GM21737 (cell line): ENCODE data around the gene HNRNPM.

Source experiments
- ATAC-seq: cut with Tn5 transposase; IDR thresholded peaks from one replicate; pipeline ENCODE4 v1.9.1; 2021; ENCODE audit warnings: mild to moderate bottlenecking, moderate library complexity; ENCODE audit not compliant: unreplicated experiment

Gene HNRNPM

DNA sequence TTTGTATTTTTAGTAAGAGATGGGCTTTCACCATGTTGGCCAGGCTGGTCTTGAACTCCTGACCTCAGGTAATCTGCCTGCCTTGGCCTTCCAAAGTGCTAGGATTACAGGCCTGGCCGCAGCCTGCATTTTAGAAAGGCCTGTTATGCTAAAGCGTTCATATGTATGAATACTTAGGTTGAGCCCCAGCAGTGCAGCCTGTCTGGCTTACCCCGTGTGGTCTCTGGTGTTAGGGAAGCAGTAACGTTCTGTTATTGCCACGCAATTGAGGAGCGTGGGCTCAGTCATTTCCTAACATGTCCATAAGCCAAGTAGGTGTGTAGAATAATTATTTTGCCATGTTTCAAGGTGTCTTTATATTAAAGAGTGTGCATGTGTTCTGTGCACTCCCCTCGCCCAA lies 14.3 kb downstream of the HNRNPM start:
- no peak for ATAC-seq

DNA sequence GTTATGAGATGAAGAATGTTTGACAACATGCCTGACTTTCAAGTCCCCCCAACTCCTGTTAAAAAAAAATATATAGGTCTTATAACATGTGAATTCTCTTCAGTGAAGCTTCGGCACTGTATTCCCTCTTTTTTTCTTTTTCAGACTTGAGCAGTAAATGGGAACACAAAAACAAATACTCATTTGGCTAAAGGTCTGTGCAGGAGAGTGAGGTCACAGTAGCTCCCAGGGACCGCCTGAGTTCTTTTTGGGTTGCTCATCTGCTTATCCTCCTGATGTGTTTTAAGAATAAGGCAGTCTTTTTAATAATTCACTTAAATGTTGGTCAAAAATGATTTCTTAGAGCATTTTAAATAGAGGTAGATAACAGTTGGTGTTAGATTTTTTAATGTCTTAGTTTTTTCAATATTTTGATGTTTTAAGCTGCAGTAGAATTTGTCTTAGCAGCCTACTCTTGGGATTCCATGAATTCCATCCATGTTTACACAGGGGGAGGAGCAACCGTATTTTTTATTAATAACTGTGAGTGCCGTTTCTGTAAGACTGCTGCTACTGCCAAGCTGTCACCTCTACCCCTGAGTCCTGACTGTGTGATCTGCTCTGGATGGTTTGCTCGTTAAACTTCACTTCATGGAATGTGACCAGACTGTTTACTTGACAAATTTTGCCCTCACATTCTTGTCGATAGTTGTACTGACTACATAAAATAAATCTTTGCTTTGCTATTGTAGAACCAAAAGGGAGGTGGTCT lies 14.9 kb downstream of the HNRNPM start:
- no peak for ATAC-seq

DNA sequence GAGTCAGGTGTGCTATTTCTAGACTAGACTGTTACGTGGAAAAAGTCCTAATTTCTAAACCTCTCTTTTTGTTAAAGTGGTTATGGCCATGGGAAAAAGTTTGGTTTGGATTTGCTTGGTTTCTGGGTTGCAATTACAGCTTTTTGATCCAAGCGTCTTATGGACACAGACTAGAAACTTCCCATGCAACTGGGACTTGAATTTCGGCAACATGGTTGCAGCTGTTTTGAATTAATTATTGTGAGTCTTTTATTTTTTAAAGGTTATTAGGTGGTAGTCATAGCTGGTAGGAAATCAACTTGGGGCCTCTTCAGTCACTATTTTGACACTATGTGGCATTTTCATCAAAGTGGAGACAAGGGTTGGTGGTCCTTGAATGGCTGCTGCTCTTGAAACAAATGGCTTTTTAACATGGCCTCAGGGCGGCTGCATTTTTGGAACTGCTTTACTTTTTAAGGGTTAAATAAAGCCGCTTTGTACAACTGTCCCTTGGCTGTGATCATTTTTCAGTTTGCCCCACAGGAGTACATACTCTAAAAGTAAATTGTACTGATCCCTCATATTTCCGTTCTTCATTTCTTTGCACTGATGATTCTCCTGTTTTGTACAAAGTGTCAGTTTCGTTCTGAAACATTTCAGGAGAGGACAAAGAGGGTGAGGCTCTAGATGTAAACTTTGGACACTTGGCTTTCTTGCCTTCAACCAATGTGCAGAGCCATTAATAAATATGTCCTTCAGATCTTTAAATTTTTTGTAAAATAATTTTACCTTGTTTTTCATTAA lies 15.9 kb downstream of the HNRNPM start:
- no peak for ATAC-seq

DNA sequence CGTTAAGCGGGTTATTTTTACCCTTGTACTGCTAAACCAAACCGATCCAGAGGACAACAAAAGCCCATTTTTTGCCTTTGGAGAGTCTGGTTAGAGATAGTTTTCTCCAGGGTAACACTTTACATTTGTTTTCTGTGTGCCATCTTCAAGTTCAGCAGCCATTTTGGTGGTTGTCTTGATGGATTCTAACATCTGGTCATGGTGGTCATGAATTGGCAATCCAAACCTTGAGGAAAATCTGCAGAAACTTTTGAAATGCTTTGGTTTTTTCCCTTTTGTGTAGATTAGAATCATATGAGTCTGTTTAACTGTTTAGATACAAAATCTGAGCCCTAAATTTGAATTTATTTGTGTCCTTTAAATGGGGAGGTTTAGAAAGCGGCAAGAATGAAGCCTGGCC lies 16.6 kb downstream of the HNRNPM start:
- no peak for ATAC-seq

GRCh38 chr19:8461891-8462290 lies 17.1 kb downstream of the HNRNPM start:
- no peak for ATAC-seq

GRCh38 chr19:8462571-8462970 lies 17.8 kb downstream of the HNRNPM start:
- no peak for ATAC-seq

- ATAC-seq: no peak
Measured at GRCh38 chr19:8463365-8463764, 18.6 kb downstream of the HNRNPM start.

DNA sequence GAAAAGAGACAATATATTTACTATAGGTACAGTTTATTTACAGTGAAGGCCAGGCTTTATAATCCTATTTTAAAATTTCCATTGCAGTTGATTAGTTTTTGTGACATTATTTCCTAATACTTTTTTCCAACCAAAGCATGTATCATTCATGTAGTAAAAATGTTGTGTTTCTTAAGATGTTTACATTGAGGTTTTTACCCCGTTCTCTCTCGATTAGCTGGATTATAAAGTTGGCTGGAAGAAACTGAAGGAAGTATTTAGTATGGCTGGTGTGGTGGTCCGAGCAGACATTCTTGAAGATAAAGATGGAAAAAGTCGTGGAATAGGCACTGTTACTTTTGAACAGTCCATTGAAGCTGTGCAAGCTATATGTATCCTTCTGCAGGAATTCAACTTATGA lies 21.2 kb downstream of the HNRNPM start:
- no peak for ATAC-seq

- no peak for ATAC-seq
Measured at GRCh38 chr19:8468124-8468523, 23.3 kb downstream of the HNRNPM start.

- ATAC-seq: no peak
Measured at GRCh38 chr19:8468761-8469373, 24.1 kb downstream of the HNRNPM start.

DNA sequence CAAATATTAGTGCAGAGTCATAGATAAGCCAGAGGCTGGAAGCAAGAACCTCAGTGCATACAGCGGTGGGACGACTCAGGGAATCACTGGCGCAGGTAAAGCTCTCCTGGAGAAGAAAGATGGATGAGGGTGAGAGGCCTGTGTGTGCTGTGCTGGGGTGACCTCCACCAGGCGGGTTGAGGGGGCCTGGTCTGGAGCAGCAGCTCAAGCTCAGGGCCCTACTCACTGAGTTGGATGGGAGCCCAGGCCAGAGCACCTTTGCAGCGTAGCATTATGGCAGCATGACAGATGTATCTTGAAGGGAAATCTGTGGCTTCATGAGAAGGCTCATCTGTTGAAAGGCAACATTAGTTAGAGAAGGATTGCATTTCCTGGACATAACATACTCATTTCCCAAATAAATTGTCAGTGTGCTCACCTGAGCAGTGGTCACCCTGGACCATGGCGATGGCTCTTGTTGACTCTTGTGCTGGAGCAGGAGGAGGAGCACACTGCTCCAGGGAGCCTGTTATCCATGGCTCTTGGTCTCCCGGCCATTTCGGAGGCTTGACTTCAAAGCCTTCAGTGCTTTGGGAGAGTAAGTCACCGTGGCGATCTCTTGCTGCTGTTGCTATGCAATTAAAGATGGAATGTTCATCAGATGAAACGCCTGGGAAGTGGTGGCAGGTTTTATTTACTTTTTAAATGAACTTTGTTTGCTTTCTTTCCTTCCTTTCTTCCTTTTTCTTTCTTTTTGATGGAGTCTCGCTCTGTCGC lies 25.0 kb downstream of the HNRNPM start:
- no peak for ATAC-seq

DNA sequence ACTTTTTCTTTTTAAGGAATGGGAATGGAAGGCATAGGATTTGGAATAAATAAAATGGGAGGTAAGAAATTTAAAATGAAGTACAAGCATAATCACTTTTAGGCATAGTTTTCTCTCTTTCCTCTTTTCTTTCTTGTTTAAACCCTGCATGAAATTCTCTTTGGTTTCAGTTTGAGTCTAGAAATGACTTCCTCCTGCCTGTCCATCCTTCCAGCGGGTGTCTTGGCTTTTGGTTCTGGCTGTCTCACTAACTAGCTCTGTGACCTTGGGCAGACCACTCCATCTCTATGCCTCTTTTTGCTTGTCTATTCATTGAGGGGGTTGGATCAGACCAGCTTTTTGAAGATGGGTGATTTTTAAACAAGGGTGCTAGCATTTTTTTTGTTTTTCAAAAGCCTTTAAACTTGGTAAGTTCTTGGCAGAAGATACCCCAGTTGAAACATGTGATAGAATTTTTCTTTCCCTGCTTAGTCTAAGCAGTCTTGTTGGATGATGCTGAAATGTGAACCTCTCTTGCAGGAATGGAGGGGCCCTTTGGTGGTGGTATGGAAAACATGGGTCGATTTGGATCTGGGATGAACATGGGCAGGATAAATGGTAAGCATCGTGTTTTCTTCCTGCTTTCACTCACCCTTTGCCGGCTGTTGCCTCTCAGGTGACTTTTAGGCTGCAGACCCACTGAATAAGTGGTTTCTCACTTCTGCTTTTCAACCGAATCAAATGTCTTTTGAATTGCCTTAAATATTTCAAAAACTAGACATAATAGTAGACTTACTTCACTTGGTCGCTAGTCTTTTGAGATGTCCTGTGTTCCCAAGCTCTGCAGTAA lies 29.1 kb downstream of the HNRNPM start:
- peak; percentile 64 for ATAC-seq

- no peak for ATAC-seq
Measured at GRCh38 chr19:8475005-8475404, 30.2 kb downstream of the HNRNPM start.

- ATAC-seq: no peak
Measured at GRCh38 chr19:8476524-8476923, 31.7 kb downstream of the HNRNPM start.

DNA sequence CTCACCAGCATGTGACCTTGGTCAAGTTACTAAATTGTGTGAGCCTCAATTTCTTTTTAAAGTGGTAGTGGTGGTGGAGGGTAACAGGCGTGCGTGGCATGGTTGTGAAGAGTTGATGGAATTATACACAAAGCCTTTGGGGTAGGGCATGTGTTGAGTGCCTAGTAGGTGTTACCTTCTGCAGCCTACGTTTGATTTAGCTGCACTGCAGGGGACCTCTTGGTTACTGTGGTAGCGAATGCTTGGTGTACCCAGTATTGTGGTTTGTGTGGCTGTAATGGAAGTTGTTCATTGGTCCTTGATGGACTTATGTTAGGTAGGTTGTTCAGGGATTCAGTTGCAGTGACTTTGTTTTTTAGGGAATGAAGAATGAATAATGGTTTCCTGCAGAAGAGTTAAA lies 33.1 kb downstream of the HNRNPM start:
- no peak for ATAC-seq

DNA sequence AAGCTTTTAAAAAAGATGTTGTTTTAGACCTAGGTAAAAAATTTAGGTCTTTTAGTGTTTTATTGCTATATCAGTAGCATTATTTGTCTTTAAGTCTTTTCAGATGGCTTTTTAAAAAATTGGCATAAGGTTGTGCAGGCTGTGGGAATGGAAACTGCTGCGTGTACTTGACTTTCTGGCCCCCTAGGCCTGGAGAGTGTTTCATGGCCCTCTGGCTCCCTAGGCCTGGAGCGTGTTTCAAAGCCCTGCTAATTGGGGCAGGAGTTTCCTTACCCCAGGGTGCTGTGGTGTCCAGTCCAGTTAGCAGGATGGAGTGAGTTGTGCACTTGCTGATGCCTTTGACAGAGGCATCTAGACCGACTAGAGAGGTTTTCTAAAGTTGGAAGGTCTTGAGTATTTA lies 33.8 kb downstream of the HNRNPM start:
- ATAC-seq: no peak

GRCh38 chr19:8481201-8481600 lies 36.4 kb downstream of the HNRNPM start:
- ATAC-seq: no peak

DNA sequence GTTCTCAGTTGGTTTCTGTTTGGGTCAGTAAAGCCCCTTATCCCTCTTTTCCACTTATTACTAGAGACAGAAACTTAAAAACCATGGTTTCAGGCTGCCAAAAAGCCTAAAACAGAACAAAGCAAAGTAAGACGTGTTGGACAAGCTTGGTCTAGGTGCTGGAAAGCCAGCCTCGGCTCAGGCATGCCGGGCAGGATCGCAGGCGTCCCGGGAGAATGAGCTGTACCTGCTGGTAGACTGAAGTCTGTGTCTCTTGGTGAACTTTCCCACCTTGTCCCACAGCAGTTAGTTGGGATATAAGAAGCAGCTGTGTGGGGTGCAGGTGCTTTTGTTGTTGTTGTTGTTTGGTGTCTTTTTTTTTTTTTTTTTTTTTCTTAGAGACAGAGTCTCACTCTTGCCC lies 36.8 kb downstream of the HNRNPM start:
- no peak for ATAC-seq

DNA sequence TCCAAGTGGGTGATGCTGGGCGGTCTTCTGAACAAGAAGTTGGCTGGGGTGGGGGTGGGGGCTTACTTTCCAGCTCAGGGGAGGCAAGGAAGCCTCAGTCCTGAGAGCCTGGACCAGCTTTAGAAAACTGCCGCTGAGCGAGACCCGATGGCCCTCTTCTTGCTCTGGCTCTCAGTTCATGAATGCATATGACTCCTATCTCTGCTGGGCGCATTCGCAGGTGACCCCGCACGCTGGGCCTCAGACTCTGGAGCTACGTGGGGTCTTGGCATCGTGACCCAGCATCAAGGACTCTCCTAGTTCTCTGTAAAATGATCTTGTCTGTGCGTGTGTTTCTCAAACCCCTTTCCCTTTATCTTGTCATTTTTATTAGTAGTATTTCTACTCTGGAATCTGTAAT lies 37.9 kb downstream of the HNRNPM start:
- ATAC-seq: no peak

DNA sequence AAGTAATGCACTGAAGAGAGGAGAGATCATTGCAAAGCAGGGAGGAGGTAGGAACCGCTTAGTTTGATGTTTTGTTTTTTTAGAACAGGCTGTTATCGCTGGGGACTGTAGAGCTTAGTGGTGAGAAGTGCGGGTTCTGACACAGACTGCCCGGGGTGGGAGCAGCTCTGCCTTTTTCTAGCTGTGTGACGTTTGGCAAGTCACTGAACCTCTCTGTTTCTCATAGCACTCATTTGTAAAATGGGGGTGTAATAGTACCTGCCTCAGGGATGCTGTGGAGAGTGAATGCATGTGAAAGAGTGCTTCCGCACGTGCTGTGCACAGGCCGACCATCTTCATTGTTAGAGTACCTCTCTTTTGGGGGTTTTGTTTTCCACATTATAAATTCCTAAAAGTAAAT lies 38.4 kb downstream of the HNRNPM start:
- no peak for ATAC-seq
